G401.6 (cell line): ENCODE data around the gene CAST.

Experiments
- FAIRE-seq: peaks from 2 replicates; lab custom pipeline; 2012; peaks lifted over from hg19 to GRCh38; lab: Jason Lieb, UNC

CAST gene

GRCh38 chr5:96675882-96676281 is 13.7 kb downstream of the CAST start:
- no peak for FAIRE-seq

- FAIRE-seq, result no peak
Measured at GRCh38 chr5:96677496-96677895, 15.3 kb downstream of the CAST start.

GRCh38 chr5:96679293-96679692 is 17.1 kb downstream of the CAST start:
- no peak for FAIRE-seq

GRCh38 chr5:96680759-96681470 is 18.7 kb downstream of the CAST start:
- no peak for FAIRE-seq

- no peak for FAIRE-seq
Measured at GRCh38 chr5:96683392-96683791, 21.2 kb downstream of the CAST start.

- no peak for FAIRE-seq
Measured at GRCh38 chr5:96683810-96684209, 21.6 kb downstream of the CAST start.

- FAIRE-seq, result no peak
Measured at GRCh38 chr5:96687080-96687479, 24.9 kb downstream of the CAST start.

GRCh38 chr5:96687812-96688453 is 25.8 kb downstream of the CAST start:
- peak; percentile 96 for FAIRE-seq

- no peak for FAIRE-seq
Measured at GRCh38 chr5:96690861-96691260, 28.7 kb downstream of the CAST start.

GRCh38 chr5:96691503-96692303 is 29.5 kb downstream of the CAST start:
- FAIRE-seq, result no peak

- no peak for FAIRE-seq
Measured at GRCh38 chr5:96692441-96692840, 30.3 kb downstream of the CAST start.

- FAIRE-seq, result no peak
Measured at GRCh38 chr5:96699186-96699820, 37.1 kb downstream of the CAST start.

- no peak for FAIRE-seq
Measured at GRCh38 chr5:96702503-96703383, 40.6 kb downstream of the CAST start.

- no peak for FAIRE-seq
Measured at GRCh38 chr5:96703384-96703920, 41.3 kb downstream of the CAST start.

GRCh38 chr5:96703995-96704394 is 41.8 kb downstream of the CAST start:
- FAIRE-seq, result no peak

- no peak for FAIRE-seq
Measured at GRCh38 chr5:96706433-96707111, 44.4 kb downstream of the CAST start.

- FAIRE-seq, result no peak
Measured at GRCh38 chr5:96708600-96708999, 46.4 kb downstream of the CAST start.

GRCh38 chr5:96709152-96709821 is 47.1 kb downstream of the CAST start:
- FAIRE-seq, result no peak

- FAIRE-seq, result no peak
Measured at GRCh38 chr5:96712100-96712746, 50.0 kb downstream of the CAST start.

- no peak for FAIRE-seq
Measured at GRCh38 chr5:96714450-96714849, 52.3 kb downstream of the CAST start.
